AG08396 (cell line): ENCODE data around the gene CLDN19.

ENCODE experiments used
- DNase-seq: peaks from one replicate; pipeline ENCODE4 v3.0.0; 2012; ENCODE audit warnings: low spot score, mixed read lengths

The CLDN19 gene

GRCh38 chr1:42739753-42740700 lies at the start of gene CLDN19:
CLDN19 (minus strand) TSS chr1:42740236; CDS start chr1:42740063, 173 bp downstream.
- peak; percentile 12 for DNase-seq

- DNase-seq = no peak
Measured at GRCh38 chr1:42788021-42788420, 48.0 kb upstream of the CLDN19 start.

GRCh38 chr1:42786097-42786496 lies 46.1 kb upstream of the CLDN19 start:
- no peak for DNase-seq

- no peak for DNase-seq
Measured at GRCh38 chr1:42784946-42785693, 45.1 kb upstream of the CLDN19 start, which contains the start of gene TMEM269. TMEM269 (plus strand) TSS chr1:42784991; CDS start chr1:42789894, 4,903 bp downstream.

- DNase-seq = no peak
Measured at GRCh38 chr1:42784547-42784945, 44.5 kb upstream of the CLDN19 start.

- no peak for DNase-seq
Measured at GRCh38 chr1:42783092-42783491, 43.1 kb upstream of the CLDN19 start.

- no peak for DNase-seq
Measured at GRCh38 chr1:42780176-42780575, 40.1 kb upstream of the CLDN19 start.

- DNase-seq = no peak
Measured at GRCh38 chr1:42779725-42780124, 39.7 kb upstream of the CLDN19 start.

- peak; percentile 75 for DNase-seq
Measured at GRCh38 chr1:42777852-42778251, 37.8 kb upstream of the CLDN19 start.

GRCh38 chr1:42776502-42776901 lies 36.5 kb upstream of the CLDN19 start:
- DNase-seq = no peak

GRCh38 chr1:42774928-42775526 lies 35.0 kb upstream of the CLDN19 start:
- DNase-seq = no peak

GRCh38 chr1:42773420-42773819 lies 33.4 kb upstream of the CLDN19 start:
- DNase-seq = no peak

GRCh38 chr1:42769811-42770210 lies 29.8 kb upstream of the CLDN19 start:
- no peak for DNase-seq

GRCh38 chr1:42768172-42768571 lies 28.1 kb upstream of the CLDN19 start:
- DNase-seq = no peak

GRCh38 chr1:42767510-42768000 lies 27.5 kb upstream of the CLDN19 start:
- no peak for DNase-seq

GRCh38 chr1:42766741-42767509 lies 26.9 kb upstream of the CLDN19 start, which contains the start of the genes C1orf50 and P3H1:
C1orf50 (plus strand) TSS chr1:42767249; CDS start chr1:42767312, 63 bp downstream.
P3H1 (minus strand) TSS chr1:42767028; CDS start chr1:42766971, 57 bp downstream.
- DNase-seq = peak; percentile 98

GRCh38 chr1:42765832-42766740 lies 26.1 kb upstream of the CLDN19 start:
- peak; percentile 74 for DNase-seq

- DNase-seq = no peak
Measured at GRCh38 chr1:42765269-42765668, 25.2 kb upstream of the CLDN19 start.

GRCh38 chr1:42762269-42762668 lies 22.2 kb upstream of the CLDN19 start:
- no peak for DNase-seq

GRCh38 chr1:42761567-42761966 lies 21.5 kb upstream of the CLDN19 start:
- no peak for DNase-seq
